MM.1S (cell line): Measurements from ENCODE around the gene STRIP2.

Source experiments
- EZH2 ChIP-seq: fragments of 300-600 bp; sonication (generic); optimal IDR thresholded peaks from 2 replicates; pipeline ENCODE3; 2017; ENCODE audit warnings: low read depth, mild to moderate bottlenecking, antibody characterized with exemption, low read length, mixed read lengths
- TF ChIP-seq, protein P1 (sequence below): fragments of 300-600 bp; sonication (generic); IDR thresholded peaks from 2 replicates; pipeline ENCODE4 v1.5.1; 2016; ENCODE audit warnings: antibody characterized with exemption, low read length, mixed read lengths

DNA sequence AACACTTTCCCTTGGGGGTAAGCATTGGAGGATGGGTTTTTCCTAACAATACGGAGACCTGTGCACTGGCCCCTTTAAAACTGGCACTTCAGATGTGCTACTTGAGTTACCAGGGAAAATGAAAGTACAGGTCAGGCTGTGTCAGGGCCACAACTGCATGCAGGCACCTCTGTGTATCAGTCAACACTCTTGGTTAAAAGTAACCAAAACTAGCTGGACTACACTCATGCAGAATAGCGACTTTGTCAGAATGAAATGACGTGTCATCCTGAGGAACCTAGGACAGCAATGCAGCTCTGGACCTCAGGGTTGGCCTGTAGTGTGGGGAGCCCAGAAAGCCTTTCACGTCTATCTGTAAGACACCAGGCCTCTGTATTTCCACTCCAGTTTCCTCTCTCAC, 34.3 kb downstream of the STRIP2 start:
- TF ChIP-seq, protein P1, sequence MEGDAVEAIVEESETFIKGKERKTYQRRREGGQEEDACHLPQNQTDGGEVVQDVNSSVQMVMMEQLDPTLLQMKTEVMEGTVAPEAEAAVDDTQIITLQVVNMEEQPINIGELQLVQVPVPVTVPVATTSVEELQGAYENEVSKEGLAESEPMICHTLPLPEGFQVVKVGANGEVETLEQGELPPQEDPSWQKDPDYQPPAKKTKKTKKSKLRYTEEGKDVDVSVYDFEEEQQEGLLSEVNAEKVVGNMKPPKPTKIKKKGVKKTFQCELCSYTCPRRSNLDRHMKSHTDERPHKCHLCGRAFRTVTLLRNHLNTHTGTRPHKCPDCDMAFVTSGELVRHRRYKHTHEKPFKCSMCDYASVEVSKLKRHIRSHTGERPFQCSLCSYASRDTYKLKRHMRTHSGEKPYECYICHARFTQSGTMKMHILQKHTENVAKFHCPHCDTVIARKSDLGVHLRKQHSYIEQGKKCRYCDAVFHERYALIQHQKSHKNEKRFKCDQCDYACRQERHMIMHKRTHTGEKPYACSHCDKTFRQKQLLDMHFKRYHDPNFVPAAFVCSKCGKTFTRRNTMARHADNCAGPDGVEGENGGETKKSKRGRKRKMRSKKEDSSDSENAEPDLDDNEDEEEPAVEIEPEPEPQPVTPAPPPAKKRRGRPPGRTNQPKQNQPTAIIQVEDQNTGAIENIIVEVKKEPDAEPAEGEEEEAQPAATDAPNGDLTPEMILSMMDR, result no peak
- no peak for TF ChIP-seq EZH2
